Fibroblast of the aortic adventitia (primary cell): ENCODE data around the gene ZNF814. TPM values are rescaled to one million over a fixed set of nuclear protein-coding genes. Genes with fewer than 3 reads are reported as not detected.
"Not testable (repeated sequence)": the region's sequence is repeated elsewhere in the genome, so short reads cannot be mapped to it uniquely, and the experiment has no call there.

Experiments
- DNase-seq: peaks from one replicate; pipeline ENCODE4 v3.0.0-alpha.2; 2010; ENCODE audit warnings: low read depth
- H3K4me3 ChIP-seq: 2 replicates; pipeline ENCODE4 v1.5.1; 2011; ENCODE audit warnings: low read depth, mild to moderate bottlenecking, control low read depth, low read length, moderate library complexity
- CTCF ChIP-seq: IDR thresholded peaks from 2 replicates; pipeline ENCODE4 v1.5.1; 2011; ENCODE audit warnings: mild to moderate bottlenecking, low read length, control low read depth, inconsistent platforms; ENCODE audit not compliant: insufficient read depth
- total RNA-seq: library from RNA; depleted of rRNA; stranded (reverse); fragments of >200 nt; gene quantifications from 2 replicates; pipeline ENCODE4 v1.2.3, GENCODE V29; 2012; ENCODE audit warnings: low replicate concordance

The ZNF814 gene
- total RNA-seq, 1 donor, result 10.3 TPM

GRCh38 chr19:57886046-57886445 is 2.8 kb downstream of the ZNF814 start:
- no peak for TF ChIP-seq CTCF
- DNase-seq, result no peak
- H3K4me3 ChIP-seq, result no peak overlapping the region

- not testable (repeated sequence) for DNase-seq, H3K4me3 ChIP-seq
Observed at GRCh38 chr19:57873883-57874799, 14.7 kb downstream of the ZNF814 start.

- no peak for DNase-seq
- H3K4me3 ChIP-seq, result no peak overlapping the region
- TF ChIP-seq CTCF, result no peak
Observed at GRCh38 chr19:57872450-57872849, 16.4 kb downstream of the ZNF814 start.

GRCh38 chr19:57870225-57870624 is 18.6 kb downstream of the ZNF814 start:
- H3K4me3 ChIP-seq, result no peak overlapping the region
- no peak for DNase-seq
- no peak for TF ChIP-seq CTCF

GRCh38 chr19:57869655-57870054 is 19.2 kb downstream of the ZNF814 start:
- DNase-seq, H3K4me3 ChIP-seq: not testable (repeated sequence)

GRCh38 chr19:57867868-57868492 is 20.9 kb downstream of the ZNF814 start:
- DNase-seq, result no peak
- TF ChIP-seq CTCF, result no peak
- no peak overlapping the region for H3K4me3 ChIP-seq

GRCh38 chr19:57862351-57862750 is 26.5 kb downstream of the ZNF814 start:
- not testable (repeated sequence) for DNase-seq, H3K4me3 ChIP-seq

GRCh38 chr19:57854117-57854516 is 34.7 kb downstream of the ZNF814 start:
- DNase-seq, H3K4me3 ChIP-seq: not testable (repeated sequence)

- not testable (repeated sequence) for H3K4me3 ChIP-seq, DNase-seq
Observed at GRCh38 chr19:57851812-57852603, 36.8 kb downstream of the ZNF814 start.
